GM19193 (cell line): ENCODE results near the gene IL3.

Source experiments
- POLR2A ChIP-seq: IDR thresholded peaks from 4 replicates; pipeline ENCODE4 v1.6.1; 2011; ENCODE audit not compliant: insufficient read depth, insufficient read length; ENCODE audit errors: extremely low read depth

The IL3 gene

GRCh38 chr5:132021654-132022053 is 38.8 kb upstream of the IL3 start:
- TF ChIP-seq POLR2A, result no peak

DNA sequence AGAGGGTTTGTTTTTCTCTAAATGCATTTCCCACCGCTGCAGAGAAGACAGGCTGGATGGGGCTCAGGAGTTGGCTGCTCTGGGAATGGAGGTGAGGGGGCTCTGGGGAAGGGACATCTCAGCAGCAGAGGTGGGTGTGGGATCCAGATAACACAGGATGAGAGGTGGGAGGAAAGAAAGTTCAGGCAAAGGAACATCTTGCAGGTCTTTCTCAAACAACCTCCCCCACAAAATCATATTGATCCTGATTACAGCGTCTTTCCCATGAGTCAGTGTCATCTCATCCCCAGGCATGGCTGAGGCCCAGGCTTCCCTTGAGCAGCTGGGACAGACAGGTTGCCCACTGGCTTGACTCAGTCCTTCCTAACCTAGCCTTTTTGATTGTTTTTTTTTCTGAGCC is 37.7 kb upstream of the IL3 start:
- no peak for TF ChIP-seq POLR2A

DNA sequence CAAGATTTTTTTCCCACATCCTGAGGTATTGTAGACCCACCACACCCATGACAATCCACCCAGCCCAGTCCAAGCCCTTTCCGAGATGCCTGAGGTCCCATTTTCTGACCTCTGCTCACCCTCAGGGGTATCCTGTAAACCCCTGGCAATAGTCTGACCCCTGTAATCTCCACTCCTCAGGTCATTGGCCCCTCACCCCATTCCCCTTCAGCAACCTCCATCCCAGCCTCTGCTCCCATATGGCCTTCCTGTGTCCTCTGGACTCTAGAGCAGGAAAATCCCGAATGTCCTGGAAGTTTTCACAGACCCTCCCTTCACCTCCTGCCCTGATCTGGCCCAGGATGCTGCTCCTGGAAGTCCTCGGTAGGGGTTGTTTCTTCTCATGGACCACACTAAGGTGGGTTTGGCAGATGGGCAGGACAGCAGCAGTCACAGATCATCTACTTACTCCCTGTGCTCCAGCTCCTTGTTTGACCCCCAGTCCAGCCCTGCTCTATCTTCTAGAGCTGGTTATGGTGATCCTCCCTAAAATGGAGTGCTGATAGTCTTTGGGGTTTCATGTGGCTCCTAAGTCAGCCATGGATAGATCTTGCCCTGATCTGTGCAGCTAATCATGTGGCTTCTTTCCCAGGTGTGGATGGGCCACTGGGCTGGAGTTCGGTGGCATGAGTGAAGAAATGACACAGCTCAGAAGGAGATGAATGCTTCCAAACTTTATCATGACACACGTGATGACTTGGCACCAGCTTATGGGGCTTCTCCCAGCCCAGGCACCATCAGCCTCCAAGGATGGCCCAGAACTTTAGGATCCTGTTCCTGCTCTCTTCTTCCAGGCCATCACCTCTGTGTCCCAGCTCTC is 37.0 kb upstream of the IL3 start:
- TF ChIP-seq POLR2A, result no peak

DNA sequence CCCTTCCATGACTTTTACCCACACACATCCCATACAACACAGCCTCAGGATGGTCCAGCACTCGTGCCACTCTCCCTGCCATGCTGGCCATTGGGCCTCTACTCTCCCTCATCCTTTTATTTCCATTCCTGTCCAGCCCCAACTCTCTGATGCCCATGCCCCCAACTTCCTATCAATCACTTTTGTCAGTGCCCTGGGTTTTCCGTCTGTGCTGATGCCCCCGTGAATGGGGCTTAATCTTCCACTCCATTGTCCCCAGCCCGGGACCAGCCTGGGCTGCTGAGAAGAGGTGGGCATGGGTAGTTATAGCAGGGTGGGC is 36.4 kb upstream of the IL3 start:
- no peak for TF ChIP-seq POLR2A

DNA sequence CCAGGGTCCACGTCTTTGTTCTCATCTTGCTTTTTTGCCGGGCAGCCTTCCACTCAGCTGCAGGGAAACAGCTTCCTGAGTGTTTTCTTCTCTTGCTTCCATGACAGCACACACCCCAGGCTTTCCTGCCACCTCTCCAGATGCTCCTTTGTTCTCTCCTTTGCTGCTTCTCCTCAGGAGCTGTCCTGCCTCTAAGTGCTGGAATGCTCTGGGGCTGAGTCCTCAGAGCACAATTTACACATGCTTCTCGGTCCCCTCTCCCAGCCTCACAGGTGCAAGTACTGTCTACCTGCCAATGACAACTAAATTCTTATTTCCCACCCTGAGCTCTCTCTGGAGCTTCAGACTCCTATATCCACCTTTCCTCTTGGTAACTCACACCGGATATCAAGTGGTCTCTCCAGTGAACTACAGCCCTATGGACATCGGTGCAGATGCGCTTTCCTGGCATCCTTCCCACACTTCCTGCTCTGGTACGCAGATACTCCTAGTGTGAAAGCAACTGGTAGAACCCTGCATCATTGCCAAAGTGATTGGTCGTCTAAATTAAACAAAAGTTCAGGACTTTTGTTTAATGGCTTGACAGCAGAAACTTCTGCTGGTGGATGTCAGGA is 35.6 kb upstream of the IL3 start:
- TF ChIP-seq POLR2A, result no peak

DNA sequence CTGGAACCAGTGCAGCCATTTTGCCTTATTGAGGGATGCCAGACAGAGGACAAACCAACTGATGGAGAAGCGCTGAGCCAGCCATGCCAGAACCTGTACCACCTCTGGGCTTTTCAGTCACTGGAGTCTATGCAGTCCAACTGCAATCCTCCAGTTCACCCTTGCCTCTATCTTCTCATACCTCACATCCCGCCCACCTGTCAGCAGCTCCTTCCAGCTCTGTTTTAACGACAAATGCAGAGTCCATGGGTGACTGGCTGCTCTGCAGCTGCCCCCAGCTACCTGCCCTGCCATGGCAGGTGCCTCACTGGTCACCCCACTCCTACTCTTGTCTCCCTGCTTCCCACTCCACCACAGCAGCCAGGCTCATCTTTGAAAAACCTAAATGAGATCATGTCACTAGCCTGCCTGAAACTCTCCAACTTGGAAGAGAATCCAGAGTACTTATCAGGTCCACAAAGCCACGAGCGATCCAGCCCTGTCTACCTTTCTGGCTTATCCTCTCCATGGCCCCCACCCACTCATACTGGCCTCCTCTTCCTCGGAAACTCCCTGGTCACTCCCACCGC is 35.0 kb upstream of the IL3 start:
- TF ChIP-seq POLR2A, result no peak

GRCh38 chr5:132026516-132027008 is 33.9 kb upstream of the IL3 start:
- no peak for TF ChIP-seq POLR2A

GRCh38 chr5:132027027-132027426 is 33.4 kb upstream of the IL3 start:
- no peak for TF ChIP-seq POLR2A

- TF ChIP-seq POLR2A, result no peak
These were observed 30.7 kb upstream of the IL3 start for GRCh38 chr5:132029609-132030330.

- no peak for TF ChIP-seq POLR2A
These were observed 29.8 kb upstream of the IL3 start for GRCh38 chr5:132030610-132031009.

GRCh38 chr5:132032196-132032595 is 28.3 kb upstream of the IL3 start:
- no peak for TF ChIP-seq POLR2A

DNA sequence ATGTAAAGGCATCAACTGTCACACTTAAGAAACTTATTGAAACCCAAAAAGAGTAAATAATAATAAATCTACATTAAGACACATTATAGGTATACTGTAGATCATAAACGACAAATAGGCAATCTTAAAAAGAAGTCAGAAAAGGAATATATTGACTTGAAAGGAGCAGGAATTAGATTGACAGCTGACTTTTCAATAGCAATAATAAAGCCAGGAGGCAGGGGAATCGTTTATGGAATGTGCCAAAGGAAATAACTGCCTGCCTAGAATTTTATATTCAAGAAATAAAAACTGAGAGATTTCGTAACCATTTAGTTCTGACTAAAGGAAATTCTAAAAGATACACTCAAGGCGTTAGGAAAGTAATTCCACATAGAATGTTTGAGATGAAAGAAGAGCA is 27.3 kb upstream of the IL3 start:
- no peak for TF ChIP-seq POLR2A

DNA sequence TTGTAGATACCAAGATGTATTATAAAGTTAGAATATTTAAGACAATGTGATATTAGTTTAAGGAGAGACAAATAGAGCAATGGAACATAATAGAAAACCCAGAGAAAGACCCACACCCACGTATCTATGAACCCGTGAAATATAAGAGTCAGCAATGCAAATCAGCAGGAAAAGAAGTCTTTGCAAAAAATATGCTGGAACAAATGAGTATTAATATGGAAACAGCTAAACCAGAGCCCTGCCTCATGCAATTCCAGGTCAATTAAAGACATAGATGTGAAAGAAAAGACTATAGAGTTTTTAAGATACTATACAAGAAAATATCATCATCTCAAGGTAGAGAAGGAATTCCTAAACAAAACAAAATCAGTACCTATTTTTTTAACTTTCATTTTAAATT is 23.1 kb upstream of the IL3 start:
- TF ChIP-seq POLR2A, result no peak

- TF ChIP-seq POLR2A, result no peak
These were observed 16.2 kb upstream of the IL3 start for GRCh38 chr5:132044207-132044606.

- TF ChIP-seq POLR2A, result no peak
These were observed 13.6 kb upstream of the IL3 start for GRCh38 chr5:132046880-132047299.

GRCh38 chr5:132049093-132049492 is 11.4 kb upstream of the IL3 start:
- TF ChIP-seq POLR2A, result no peak

GRCh38 chr5:132049559-132049958 is 10.9 kb upstream of the IL3 start:
- no peak for TF ChIP-seq POLR2A
